DOHH2 (cell line): Measurements from ENCODE around the gene TMEM98.
"Not testable (repeated sequence)": the region's sequence is repeated elsewhere in the genome, so short reads cannot be mapped to it uniquely, and the experiment has no call there.

Experiments
- H3F3A ChIP-seq: fragments of 200-600 bp; sonication (generic), shearing (Covaris generic); 2 replicates; pipeline ENCODE4 v1.6.0; 2016; ENCODE audit warnings: antibody characterized with exemption, mild to moderate bottlenecking; ENCODE audit not compliant: control insufficient read depth, insufficient read depth
- H3K27ac ChIP-seq: fragments of 200-600 bp; sonication (generic); 2 replicates; pipeline ENCODE4 v1.5.1; 2014; ENCODE audit warnings: low read depth, mild to moderate bottlenecking, low read length, moderate library complexity
- H3K27me3 ChIP-seq: fragments of 200-600 bp; sonication (generic); 2 replicates; pipeline ENCODE4 v1.6.1; 2014; ENCODE audit warnings: mild to moderate bottlenecking, low read length, mixed read lengths; ENCODE audit not compliant: control insufficient read depth
- H3K36me3 ChIP-seq: fragments of 200-600 bp; sonication (generic); 2 replicates; pipeline ENCODE4 v1.6.1; 2014; ENCODE audit warnings: mild to moderate bottlenecking, low read length, moderate library complexity, mixed read lengths; ENCODE audit not compliant: control insufficient read depth
- H3K4me1 ChIP-seq: fragments of 200-600 bp; sonication (generic); 2 replicates; pipeline ENCODE4 v1.6.1; 2014; ENCODE audit warnings: mild to moderate bottlenecking, low read length, mixed read lengths; ENCODE audit not compliant: control insufficient read depth
- H3K4me2 ChIP-seq: fragments of 200-600 bp; sonication (generic); 2 replicates; pipeline ENCODE4 v1.6.0; 2014; ENCODE audit warnings: mild to moderate bottlenecking, low read length, moderate library complexity
- H3K4me3 ChIP-seq: fragments of 200-600 bp; sonication (generic); 2 replicates; pipeline ENCODE4 v1.5.1; 2014; ENCODE audit warnings: mild to moderate bottlenecking, low read length, mixed read lengths
- H3K79me2 ChIP-seq: fragments of 200-600 bp; sonication (generic); 2 replicates; pipeline ENCODE4 v1.6.1; 2014; ENCODE audit warnings: mild to moderate bottlenecking, low read length, mixed read lengths; ENCODE audit not compliant: control insufficient read depth
- H3K9me2 ChIP-seq: fragments of 200-600 bp; sonication (generic); replicated peaks from 2 replicates; pipeline ENCODE4 v1.6.1; 2014; ENCODE audit warnings: mild to moderate bottlenecking, low read length, mixed read lengths; ENCODE audit not compliant: control insufficient read depth
- H3K9me3 ChIP-seq: fragments of 200-600 bp; sonication (generic); 2 replicates; pipeline ENCODE4 v1.6.1; 2014; ENCODE audit warnings: antibody characterized with exemption, low read length, mixed read lengths; ENCODE audit not compliant: control insufficient read depth, insufficient read depth
- H4K20me1 ChIP-seq: fragments of 200-600 bp; sonication (generic); 2 replicates; pipeline ENCODE4 v1.6.0; 2014; ENCODE audit warnings: low read depth, mild to moderate bottlenecking, antibody characterized with exemption, low read length, moderate library complexity; ENCODE audit not compliant: control insufficient read depth, insufficient read depth
- CTCF ChIP-seq: fragments of 200-600 bp; sonication (generic); IDR thresholded peaks from one replicate; pipeline ENCODE4 v1.5.1; 2014; ENCODE audit warnings: antibody characterized with exemption, mild to moderate bottlenecking, low read depth, low read length; ENCODE audit not compliant: poor library complexity, severe bottlenecking
- EZH2phosphoT487 ChIP-seq: fragments of 200-600 bp; sonication (generic); IDR thresholded peaks from 2 replicates; pipeline ENCODE4 v1.6.1; 2017; ENCODE audit warnings: borderline replicate concordance, mild to moderate bottlenecking, antibody characterized with exemption, low read length, moderate library complexity, mixed read lengths

The TMEM98 gene

GRCh38 chr17:32915245-32915644, 12.7 kb upstream of the TMEM98 start:
- Histone ChIP-seq H4K20me1 (no peaks in the 10 kb centered on the region), H3K4me1 (no peaks in the 10 kb centered on the region), H3K9me3 (no peaks in the 10 kb centered on the region), H3K4me2 (no peak overlapping the region), H3K79me2 (no peaks in the 10 kb centered on the region), H3K36me3 (no peaks in the 10 kb centered on the region), H3K27ac (no peak overlapping the region), H3F3A (no peaks in the 10 kb centered on the region), H3K27me3 (no peaks in the 10 kb centered on the region), H3K4me3 (no peak overlapping the region), H3K9me2 (no peaks in the 10 kb centered on the region)
- no peak for TF ChIP-seq CTCF
- TF ChIP-seq EZH2phosphoT487: no peak

DNA sequence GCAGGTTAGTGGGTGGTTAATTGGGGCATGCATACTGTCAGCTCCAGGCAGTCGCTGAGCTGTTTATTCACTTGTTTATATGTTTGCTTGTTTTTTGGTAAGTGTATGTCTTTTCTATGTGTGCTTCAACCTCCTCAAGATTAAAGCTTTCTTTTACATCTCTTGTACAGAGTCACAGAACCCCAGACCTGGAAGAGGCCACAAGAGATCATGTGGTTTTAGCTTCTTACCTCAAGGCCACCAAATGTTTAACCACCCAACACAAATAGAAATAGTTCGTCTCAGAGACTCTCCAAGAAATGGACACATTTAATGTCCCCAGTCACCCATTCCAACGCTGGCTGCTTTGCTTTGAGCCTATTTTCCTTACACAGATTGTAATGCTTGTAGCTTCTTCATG, 11.8 kb upstream of the TMEM98 start:
- Histone ChIP-seq H4K20me1 (no peaks in the 10 kb centered on the region), H3K9me2 (no peaks in the 10 kb centered on the region), H3K4me1 (no peaks in the 10 kb centered on the region), H3K79me2 (no peaks in the 10 kb centered on the region), H3F3A (no peaks in the 10 kb centered on the region), H3K4me2 (no peak overlapping the region), H3K36me3 (no peaks in the 10 kb centered on the region), H3K9me3 (no peaks in the 10 kb centered on the region), H3K27ac (no peak overlapping the region), H3K4me3 (no peak overlapping the region), H3K27me3 (no peaks in the 10 kb centered on the region)
- no peak for TF ChIP-seq EZH2phosphoT487
- no peak for TF ChIP-seq CTCF

GRCh38 chr17:32917081-32917480, 10.9 kb upstream of the TMEM98 start:
- Histone ChIP-seq H4K20me1 (no peaks in the 10 kb centered on the region), H3F3A (no peaks in the 10 kb centered on the region), H3K9me3 (no peaks in the 10 kb centered on the region), H3K9me2 (no peaks in the 10 kb centered on the region), H3K4me1 (no peaks in the 10 kb centered on the region), H3K36me3 (no peaks in the 10 kb centered on the region), H3K27me3 (no peaks in the 10 kb centered on the region), H3K27ac (no peak overlapping the region), H3K79me2 (no peaks in the 10 kb centered on the region), H3K4me2 (no peak overlapping the region), H3K4me3 (no peak overlapping the region)
- TF ChIP-seq CTCF (no peak), EZH2phosphoT487 (no peak)

GRCh38 chr17:32917842-32918241, 10.1 kb upstream of the TMEM98 start:
- no peak overlapping the region for H3K4me2 ChIP-seq
- TF ChIP-seq EZH2phosphoT487: no peak
- no peak for TF ChIP-seq CTCF

GRCh38 chr17:32919876-32920275, 8.1 kb upstream of the TMEM98 start:
- not testable (repeated sequence) for H3K79me2 ChIP-seq, H3F3A ChIP-seq, H3K4me1 ChIP-seq, H3K4me2 ChIP-seq, H3K9me2 ChIP-seq, H4K20me1 ChIP-seq, H3K36me3 ChIP-seq, H3K9me3 ChIP-seq, H3K27me3 ChIP-seq, H3K4me3 ChIP-seq, H3K27ac ChIP-seq

More at GRCh38 chr17:32917842-32918241, 10.1 kb upstream of the TMEM98 start:
- no peaks in the 10 kb centered on the region for H3K27me3 ChIP-seq
- no peaks in the 10 kb centered on the region for H3K9me3 ChIP-seq
- no peaks in the 10 kb centered on the region for H3K4me1 ChIP-seq
- no peak overlapping the region for H3K4me3 ChIP-seq
- H3K79me2 ChIP-seq: no peaks in the 10 kb centered on the region
- H3K27ac ChIP-seq: no peak overlapping the region
- no peaks in the 10 kb centered on the region for H3K9me2 ChIP-seq
- no peaks in the 10 kb centered on the region for H3K36me3 ChIP-seq
- H3F3A ChIP-seq: no peaks in the 10 kb centered on the region
- no peaks in the 10 kb centered on the region for H4K20me1 ChIP-seq
